ENCODE data around the gene BEGAIN. TPM values are rescaled to one million over a fixed set of nuclear protein-coding genes. Genes with fewer than 3 reads are reported as not detected.

The BEGAIN gene
- total RNA-seq, 1 donor from 2014 or later, result 1.5 TPM

GRCh38 chr14:100618763-100619320 is 31.6 kb upstream of the BEGAIN start:
- Histone ChIP-seq H3K4me3 (no peak overlapping the region), H3K27me3 (peaks cover 21% of the 10 kb centered on the region), H3K9me3 (no peaks in the 10 kb centered on the region), H3K36me3 (no peaks in the 10 kb centered on the region), H3K4me1 (peaks cover 24% of the 10 kb centered on the region), H3K27ac (no peak overlapping the region)
- DNase-seq (peak; percentile 7), ATAC-seq (no peak)
- TF ChIP-seq, protein P1, sequence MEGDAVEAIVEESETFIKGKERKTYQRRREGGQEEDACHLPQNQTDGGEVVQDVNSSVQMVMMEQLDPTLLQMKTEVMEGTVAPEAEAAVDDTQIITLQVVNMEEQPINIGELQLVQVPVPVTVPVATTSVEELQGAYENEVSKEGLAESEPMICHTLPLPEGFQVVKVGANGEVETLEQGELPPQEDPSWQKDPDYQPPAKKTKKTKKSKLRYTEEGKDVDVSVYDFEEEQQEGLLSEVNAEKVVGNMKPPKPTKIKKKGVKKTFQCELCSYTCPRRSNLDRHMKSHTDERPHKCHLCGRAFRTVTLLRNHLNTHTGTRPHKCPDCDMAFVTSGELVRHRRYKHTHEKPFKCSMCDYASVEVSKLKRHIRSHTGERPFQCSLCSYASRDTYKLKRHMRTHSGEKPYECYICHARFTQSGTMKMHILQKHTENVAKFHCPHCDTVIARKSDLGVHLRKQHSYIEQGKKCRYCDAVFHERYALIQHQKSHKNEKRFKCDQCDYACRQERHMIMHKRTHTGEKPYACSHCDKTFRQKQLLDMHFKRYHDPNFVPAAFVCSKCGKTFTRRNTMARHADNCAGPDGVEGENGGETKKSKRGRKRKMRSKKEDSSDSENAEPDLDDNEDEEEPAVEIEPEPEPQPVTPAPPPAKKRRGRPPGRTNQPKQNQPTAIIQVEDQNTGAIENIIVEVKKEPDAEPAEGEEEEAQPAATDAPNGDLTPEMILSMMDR (IDR thresholded peaks at IDR 0.05), result no peak
- intact Hi-C loops (cut with DNase I), result no loop called here

- intact Hi-C loops (cut with DNase I), result no loop called here
- ATAC-seq (peak; percentile 73), DNase-seq (peak; percentile 67)
- H3K36me3 ChIP-seq, result no peaks in the 10 kb centered on the region
- H3K27ac ChIP-seq, result no peak overlapping the region
- H3K4me3 ChIP-seq, result no peak overlapping the region
- H3K27me3 ChIP-seq, result peaks cover 16% of the 10 kb centered on the region
- peaks cover 24% of the 10 kb centered on the region for H3K4me1 ChIP-seq
- TF ChIP-seq, protein P1 (IDR thresholded peaks at IDR 0.05), result no peak
- H3K9me3 ChIP-seq, result no peaks in the 10 kb centered on the region
Observed at GRCh38 chr14:100618318-100618693, 31.1 kb upstream of the BEGAIN start.

DNA sequence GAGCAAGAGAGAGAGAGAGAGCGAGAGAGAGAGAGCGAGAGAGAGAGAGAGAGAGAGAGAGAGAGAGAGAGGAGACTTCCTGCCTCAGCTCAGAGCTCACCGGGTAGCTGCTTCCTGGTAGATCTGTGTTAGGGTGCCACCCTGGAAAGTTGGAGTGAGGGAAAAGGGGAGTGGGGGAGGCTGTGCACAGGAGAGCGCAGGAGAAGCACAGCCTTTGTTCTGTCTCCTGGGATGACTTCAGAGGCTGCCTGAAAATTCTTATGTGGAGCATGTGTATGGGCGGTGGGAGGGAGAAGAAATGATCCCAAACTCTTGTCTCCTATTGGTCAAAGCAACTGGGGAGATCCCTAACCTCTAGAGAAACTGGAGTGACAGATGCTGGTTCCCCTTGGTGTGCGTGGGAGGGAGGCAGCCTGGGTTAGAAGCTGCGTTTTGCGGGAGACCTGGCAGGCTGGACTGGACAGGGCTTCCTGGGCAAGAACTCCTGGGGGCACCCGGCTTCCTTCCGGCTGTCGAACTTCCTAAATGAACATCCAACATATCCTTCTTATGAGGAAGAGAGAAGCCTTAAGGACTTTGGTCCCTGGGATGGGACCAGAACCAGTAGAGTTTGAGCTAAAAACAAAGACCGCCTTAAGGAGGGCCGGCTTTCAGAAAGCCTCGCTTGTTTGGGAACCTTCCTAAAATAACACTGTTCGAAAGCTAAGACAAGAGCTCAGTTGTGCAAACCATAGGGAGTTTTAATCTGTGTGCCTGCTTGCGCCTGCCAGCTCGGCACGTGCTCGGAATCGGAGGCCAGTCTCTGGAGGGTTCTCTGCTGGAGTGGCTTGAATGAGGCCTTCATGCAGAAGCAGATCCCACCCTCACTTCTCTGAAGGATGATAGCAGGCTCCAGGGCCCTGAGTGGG is 30.4 kb upstream of the BEGAIN start:
- Histone ChIP-seq H3K4me3 (no peak overlapping the region), H3K9me3 (no peaks in the 10 kb centered on the region), H3K27me3 (peaks cover 12% of the 10 kb centered on the region), H3K4me1 (peaks cover 24% of the 10 kb centered on the region), H3K27ac (no peak overlapping the region), H3K36me3 (no peaks in the 10 kb centered on the region)
- ATAC-seq (no peak), DNase-seq (peak; percentile 60)
- intact Hi-C loops (cut with DNase I), result no loop called here
- TF ChIP-seq, protein P1 (IDR thresholded peaks at IDR 0.05), result no peak

DNA sequence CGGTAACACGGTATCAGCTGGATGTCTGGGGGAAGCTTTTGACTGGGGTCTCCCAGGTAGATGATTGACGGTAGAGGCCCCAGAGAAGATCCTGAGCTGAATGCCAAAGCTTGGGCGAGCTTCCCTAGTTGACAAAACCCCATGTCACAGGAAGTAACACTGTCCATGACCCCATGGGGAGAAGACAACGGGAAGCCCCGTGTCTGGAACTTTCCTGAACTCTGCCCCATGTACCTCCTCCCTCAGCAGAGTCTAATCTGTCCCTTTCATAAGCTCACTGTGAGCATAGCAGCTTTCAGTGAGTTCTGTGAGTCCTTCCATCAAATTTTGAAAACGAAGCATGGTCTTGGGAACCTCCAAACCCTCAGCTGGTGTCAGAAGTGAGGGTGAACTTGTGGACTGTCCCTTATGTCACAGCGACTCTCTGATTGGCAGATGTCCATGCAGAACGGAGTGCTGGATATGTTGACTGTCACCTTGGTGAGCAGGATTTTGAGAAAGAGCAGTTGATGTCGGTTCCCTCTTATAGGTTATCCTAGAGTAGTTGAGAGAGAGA is 29.7 kb upstream of the BEGAIN start:
- H3K4me1 ChIP-seq, result peaks cover 18% of the 10 kb centered on the region
- H3K4me3 ChIP-seq, result no peak overlapping the region
- DNase-seq, result peak; percentile 39
- H3K9me3 ChIP-seq, result no peaks in the 10 kb centered on the region
- H3K36me3 ChIP-seq, result no peaks in the 10 kb centered on the region
- TF ChIP-seq, protein P1 (IDR thresholded peaks at IDR 0.05), result no peak
- intact Hi-C loops (cut with DNase I), result no loop called here
- H3K27ac ChIP-seq, result no peak overlapping the region
- peaks cover 12% of the 10 kb centered on the region for H3K27me3 ChIP-seq
- peak; percentile 29 for ATAC-seq

- H3K9me3 ChIP-seq, result no peaks in the 10 kb centered on the region
- intact Hi-C loops (cut with DNase I), result no loop called here
- ATAC-seq (no peak), DNase-seq (peak; percentile 40)
- TF ChIP-seq, protein P1 (IDR thresholded peaks at IDR 0.05), result no peak
- no peak overlapping the region for H3K27ac ChIP-seq
- no peak overlapping the region for H3K4me3 ChIP-seq
- no peaks in the 10 kb centered on the region for H3K36me3 ChIP-seq
- H3K27me3 ChIP-seq, result peaks cover 9% of the 10 kb centered on the region
- peaks cover 18% of the 10 kb centered on the region for H3K4me1 ChIP-seq
Observed at GRCh38 chr14:100615736-100616695, 28.8 kb upstream of the BEGAIN start.
